OCI-LY7 (cell line): ENCODE measurements around the gene NEBL. TPM values are rescaled to one million over a fixed set of nuclear protein-coding genes. Genes with fewer than 3 reads are reported as not detected.

ENCODE experiments used
- BruUV-seq: library from RNA; stranded (reverse); fragments of 400-500 nt; replicated peaks from 2 replicates; lab custom pipeline; 2021; lab: Mats Ljungman, UMichigan
- CTCF ChIA-PET: fragments of 300-600 bp; sonication (Branson Sonifier 250); formaldehyde crosslinking; loops from one replicate; lab custom pipeline; 2022; ENCODE audit warnings: antibody characterized with exemption; ENCODE audit not compliant: unreplicated experiment; lab: Charles Lee
- POLR2A ChIA-PET: fragments of 300-600 bp; sonication (Branson Sonifier 250); formaldehyde crosslinking; loops from one replicate; lab custom pipeline; 2022; ENCODE audit warnings: antibody characterized with exemption; lab: Charles Lee
- DNase-seq: peaks from one replicate; pipeline ENCODE4 v3.0.0-alpha.2; 2015; ENCODE audit warnings: low spot score
- H2AFZ ChIP-seq: fragments of 200-600 bp; sonication (generic), shearing (Covaris generic); 2 replicates; pipeline ENCODE4 v1.6.1; 2014; ENCODE audit warnings: mild to moderate bottlenecking, antibody characterized with exemption, low read length, moderate library complexity
- H3K27ac ChIP-seq: fragments of 200-600 bp; sonication (generic); 2 replicates; pipeline ENCODE4 v1.5.1; 2014; ENCODE audit warnings: mixed run types, low read depth, mild to moderate bottlenecking, moderate library complexity, low read length, inconsistent platforms; ENCODE audit not compliant: poor library complexity, severe bottlenecking
- H3K36me3 ChIP-seq: fragments of 200-600 bp; sonication (generic); 2 replicates; pipeline ENCODE4 v1.6.1; 2014; ENCODE audit warnings: mild to moderate bottlenecking, antibody characterized with exemption, low read length, moderate library complexity, mixed read lengths; ENCODE audit not compliant: insufficient read depth
- H3K4me1 ChIP-seq: fragments of 200-600 bp; sonication (generic); 2 replicates; pipeline ENCODE4 v1.5.1; 2014; ENCODE audit warnings: mild to moderate bottlenecking, low read length; ENCODE audit not compliant: insufficient read depth, poor library complexity, severe bottlenecking
- H3K4me2 ChIP-seq: fragments of 200-600 bp; sonication (generic); 2 replicates; pipeline ENCODE4 v1.6.1; 2014; ENCODE audit warnings: mild to moderate bottlenecking, low read length
- H3K4me3 ChIP-seq: fragments of 200-600 bp; sonication (generic); 2 replicates; pipeline ENCODE4 v1.5.1; 2014; ENCODE audit warnings: mild to moderate bottlenecking, low read depth, low read length; ENCODE audit not compliant: poor library complexity, severe bottlenecking
- H3K79me2 ChIP-seq: fragments of 200-600 bp; sonication (generic); 2 replicates; pipeline ENCODE4 v1.6.1; 2016; ENCODE audit warnings: low read depth, mild to moderate bottlenecking, low read length, moderate library complexity, mixed read lengths; ENCODE audit not compliant: insufficient read depth
- H3K9me2 ChIP-seq: fragments of 200-600 bp; sonication (generic); 2 replicates; pipeline ENCODE4 v1.6.1; 2016; ENCODE audit warnings: mild to moderate bottlenecking, low read length, mixed read lengths; ENCODE audit not compliant: insufficient read depth
- H3K9me3 ChIP-seq: fragments of 200-600 bp; sonication (generic); 2 replicates; pipeline ENCODE4 v1.6.1; 2014; ENCODE audit warnings: mild to moderate bottlenecking, mixed run types, low read length, mixed read lengths
- H4K20me1 ChIP-seq: fragments of 200-600 bp; sonication (generic); 2 replicates; pipeline ENCODE4 v1.6.1; 2014; ENCODE audit warnings: mild to moderate bottlenecking, antibody characterized with exemption, low read length, moderate library complexity, mixed read lengths; ENCODE audit not compliant: insufficient read depth
- EZH2phosphoT487 ChIP-seq: fragments of 200-600 bp; sonication (generic); IDR thresholded peaks from 2 replicates; pipeline ENCODE4 v1.6.1; 2018; ENCODE audit warnings: low read depth, borderline replicate concordance, mild to moderate bottlenecking, mixed run types, antibody characterized with exemption, low read length, moderate library complexity, mixed read lengths
- intact Hi-C: fragments of 100-400 bp; cut with micrococcal nuclease; formaldehyde crosslinking; loops from one replicate; pipeline ENCODE4 v1.10.0; 2022; ENCODE audit not compliant: unreplicated experiment
- total RNA-seq, 2 experiments: library from RNA; depleted of rRNA in 1 of 2; stranded (reverse); fragments of >200 nt in 1 of 2; shearing (Covaris generic) in 1 of 2; gene quantifications; 2 replicates each; pipeline ENCODE4 v1.2.3, GENCODE V29; 2014 to 2022
- TF ChIP-seq, protein P1 (sequence below): fragments of 200-600 bp; sonication (generic); conservative IDR thresholded peaks from 2 replicates; pipeline ENCODE4 v1.5.1; 2014; ENCODE audit warnings: mild to moderate bottlenecking, antibody characterized with exemption, low read length, moderate library complexity, mixed read lengths

The NEBL gene
- total RNA-seq, 2 experiments from 2014 or later = 1.1 TPM; not detected in 1

DNA sequence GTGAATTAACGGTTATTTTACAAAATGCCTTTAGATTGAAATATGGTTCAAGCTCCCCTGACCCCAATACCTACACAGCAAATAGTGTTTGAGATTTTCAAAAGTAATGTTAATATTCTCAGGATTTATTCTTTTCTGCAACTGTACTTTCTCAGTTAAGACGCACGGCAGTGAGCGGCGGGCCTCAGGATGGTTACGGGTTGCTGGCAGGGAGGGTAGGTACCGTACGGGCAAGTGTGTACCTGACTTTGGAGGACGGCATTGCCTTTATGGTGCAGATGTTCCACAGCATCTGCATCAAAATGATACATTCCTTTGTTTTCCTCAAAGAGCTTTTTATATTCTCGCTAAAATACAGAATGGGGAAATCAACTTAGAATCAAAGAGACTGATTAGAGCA, 44.8 kb downstream of the NEBL start:
- intact Hi-C loops = no loop called here
- Histone ChIP-seq H4K20me1 (no peaks in the 10 kb centered on the region), H3K4me3 (no peak overlapping the region), H3K9me3 (no peaks in the 10 kb centered on the region), H3K27ac (no peak overlapping the region), H3K4me1 (no peaks in the 10 kb centered on the region), H3K9me2 (no peaks in the 10 kb centered on the region), H3K4me2 (no peak overlapping the region), H3K36me3 (no peaks in the 10 kb centered on the region), H3K79me2 (no peaks in the 10 kb centered on the region), H2AFZ (no peak overlapping the region)
- ChIA-PET POLR2A (interaction anchor here (0.6 kb wide), 2 partner anchors 34 to 276 kb away, joined by 3 read pairs; no protein-coding TSS in a partner anchor), CTCF (no interaction called here)
- no peak for DNase-seq
- BruUV-seq = no TSS peak
- TF ChIP-seq, protein P1, sequence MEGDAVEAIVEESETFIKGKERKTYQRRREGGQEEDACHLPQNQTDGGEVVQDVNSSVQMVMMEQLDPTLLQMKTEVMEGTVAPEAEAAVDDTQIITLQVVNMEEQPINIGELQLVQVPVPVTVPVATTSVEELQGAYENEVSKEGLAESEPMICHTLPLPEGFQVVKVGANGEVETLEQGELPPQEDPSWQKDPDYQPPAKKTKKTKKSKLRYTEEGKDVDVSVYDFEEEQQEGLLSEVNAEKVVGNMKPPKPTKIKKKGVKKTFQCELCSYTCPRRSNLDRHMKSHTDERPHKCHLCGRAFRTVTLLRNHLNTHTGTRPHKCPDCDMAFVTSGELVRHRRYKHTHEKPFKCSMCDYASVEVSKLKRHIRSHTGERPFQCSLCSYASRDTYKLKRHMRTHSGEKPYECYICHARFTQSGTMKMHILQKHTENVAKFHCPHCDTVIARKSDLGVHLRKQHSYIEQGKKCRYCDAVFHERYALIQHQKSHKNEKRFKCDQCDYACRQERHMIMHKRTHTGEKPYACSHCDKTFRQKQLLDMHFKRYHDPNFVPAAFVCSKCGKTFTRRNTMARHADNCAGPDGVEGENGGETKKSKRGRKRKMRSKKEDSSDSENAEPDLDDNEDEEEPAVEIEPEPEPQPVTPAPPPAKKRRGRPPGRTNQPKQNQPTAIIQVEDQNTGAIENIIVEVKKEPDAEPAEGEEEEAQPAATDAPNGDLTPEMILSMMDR = no peak
- no peak for TF ChIP-seq EZH2phosphoT487

DNA sequence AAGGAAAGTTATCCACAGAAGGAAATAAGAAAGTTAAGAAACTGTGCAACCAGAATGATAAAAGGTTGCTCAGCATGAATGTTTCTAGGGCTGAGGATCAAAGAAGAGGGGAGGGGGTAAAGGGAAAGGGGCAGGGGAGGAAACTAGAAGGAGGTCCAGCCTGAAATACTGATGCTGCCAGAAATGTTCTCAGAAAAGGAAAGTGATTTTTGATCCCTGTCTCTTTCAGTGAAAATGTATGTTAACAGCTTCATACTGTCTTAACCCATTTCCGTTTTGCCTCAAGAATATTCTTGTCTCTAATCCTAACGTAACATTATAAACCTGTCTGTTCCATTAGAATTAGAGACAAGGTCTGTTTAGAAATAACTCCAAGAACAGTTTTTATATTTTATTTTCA, 49.6 kb downstream of the NEBL start:
- no peak overlapping the region for H3K4me2 ChIP-seq
- no peaks in the 10 kb centered on the region for H3K9me2 ChIP-seq
- intact Hi-C loops = no loop called here
- no peak overlapping the region for H3K4me3 ChIP-seq
- CTCF ChIA-PET = no interaction called here
- no peak overlapping the region for H2AFZ ChIP-seq
- no peaks in the 10 kb centered on the region for H3K36me3 ChIP-seq
- no peaks in the 10 kb centered on the region for H3K9me3 ChIP-seq
- H3K79me2 ChIP-seq = no peaks in the 10 kb centered on the region
- TF ChIP-seq EZH2phosphoT487 = no peak
- TF ChIP-seq, protein P1 = no peak
- DNase-seq = no peak
- no peaks in the 10 kb centered on the region for H4K20me1 ChIP-seq
- no peaks in the 10 kb centered on the region for H3K4me1 ChIP-seq
- H3K27ac ChIP-seq = no peak overlapping the region
- no TSS peak for BruUV-seq
- POLR2A ChIA-PET = no interaction called here

DNA sequence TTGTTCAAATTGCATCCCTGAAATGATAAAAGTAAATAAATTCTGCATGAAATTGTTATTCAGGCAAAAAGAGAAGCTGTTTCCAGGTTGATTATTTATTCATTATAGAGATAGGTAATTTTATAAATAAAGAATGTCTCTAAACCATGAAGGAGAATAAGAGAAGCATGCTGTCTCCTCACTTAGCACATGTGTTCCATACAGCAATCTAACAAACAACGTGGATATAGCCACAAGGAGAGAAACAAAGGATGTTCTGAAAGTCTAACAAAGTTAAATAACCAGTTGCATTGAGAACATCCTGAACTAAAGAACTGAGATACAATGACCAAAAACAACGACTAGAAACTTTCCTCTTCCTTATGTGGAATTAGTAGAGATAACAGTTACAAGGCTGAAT, 50.8 kb downstream of the NEBL start:
- no peak overlapping the region for H3K4me2 ChIP-seq
- no peak for TF ChIP-seq EZH2phosphoT487
- TF ChIP-seq, protein P1 = no peak
- no peaks in the 10 kb centered on the region for H3K9me3 ChIP-seq
- intact Hi-C loops = no loop called here
- no peaks in the 10 kb centered on the region for H3K36me3 ChIP-seq
- H2AFZ ChIP-seq = no peak overlapping the region
- H3K27ac ChIP-seq = no peak overlapping the region
- no peaks in the 10 kb centered on the region for H3K9me2 ChIP-seq
- H3K4me1 ChIP-seq = no peaks in the 10 kb centered on the region
- DNase-seq = no peak
- BruUV-seq = no TSS peak
- H3K4me3 ChIP-seq = no peak overlapping the region
- POLR2A ChIA-PET = interaction anchor here (0.5 to 0.9 kb wide), 2 partner anchors 8 to 1956 kb away, joined by 3 to 4 read pairs; no protein-coding TSS in a partner anchor
- H4K20me1 ChIP-seq = no peaks in the 10 kb centered on the region
- CTCF ChIA-PET = no interaction called here
- no peaks in the 10 kb centered on the region for H3K79me2 ChIP-seq
